NCI-H345 treated with DMSO at 0.1 percent for 48 hours (cell line): ENCODE measurements around the gene MFAP4.

ENCODE experiments used
- DNase-seq: peaks from one replicate; lab custom pipeline; 2025; ENCODE audit not compliant: unreplicated experiment; lab: John Stamatoyannopoulos, UW

Gene MFAP4

GRCh38 chr17:19336938-19337711, 49.9 kb downstream of the MFAP4 start:
- DNase-seq, result no peak

- DNase-seq, result no peak
These were observed 50.9 kb downstream of the MFAP4 start for GRCh38 chr17:19335951-19336631.

GRCh38 chr17:19334331-19334730, 52.7 kb downstream of the MFAP4 start:
- DNase-seq, result no peak

- no peak for DNase-seq
These were observed 53.2 kb downstream of the MFAP4 start for GRCh38 chr17:19333736-19334290.
